Measurements from ENCODE around the gene C15orf39. TPM values are rescaled to one million over a fixed set of nuclear protein-coding genes. Genes with fewer than 3 reads are reported as not detected.
A peak's percentile ranks its signal among the peaks of the same experiment; 100 is the strongest.

Gene C15orf39
- total RNA-seq, 1 experiment from 2014 or later: 13.3 TPM

DNA sequence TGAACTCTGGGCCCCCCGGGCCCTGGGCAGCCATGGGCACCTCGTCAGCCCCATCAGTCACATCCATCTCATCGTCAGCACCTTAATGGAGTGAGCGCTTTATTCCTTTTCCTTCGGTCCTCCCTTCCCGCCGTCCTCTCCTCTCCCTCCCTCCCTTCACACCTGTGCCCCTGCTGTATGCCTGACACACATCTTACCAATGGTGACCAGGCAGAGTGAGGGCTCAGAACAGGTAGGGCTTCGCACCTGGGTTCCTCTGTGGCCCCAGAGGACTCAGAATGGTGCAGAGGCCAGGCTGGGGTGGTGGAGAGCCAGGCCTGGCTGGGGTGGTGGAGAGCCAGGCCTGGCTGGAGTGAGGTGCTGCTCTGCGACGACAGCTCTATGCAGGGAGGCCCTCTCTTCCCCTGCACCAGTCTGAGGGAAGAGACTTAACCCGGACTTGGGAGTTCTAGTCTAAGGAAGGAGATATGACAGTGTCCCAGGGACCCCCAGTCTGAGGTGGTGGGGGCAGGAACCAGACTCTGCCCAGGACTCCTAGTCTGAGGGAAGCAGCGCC lies 11.6 kb downstream of the C15orf39 start:
- DNase-seq (ENCODE audit: unreplicated experiment): no peak
- no peaks in the 10 kb centered on the region for H3K27me3 Mint-ChIP-seq (ENCODE audit: insufficient read depth, unreplicated experiment)
- CTCF ChIA-PET: interaction anchor here (0.6 kb wide), 1 partner anchor 146 kb away, joined by 3 read pairs; no protein-coding TSS in a partner anchor
- intact Hi-C loops (cut with micrococcal nuclease): no loop called here
- H3K4me3 Mint-ChIP-seq (ENCODE audit: unreplicated experiment): no peak overlapping the region
- no peaks in the 10 kb centered on the region for H3K9me3 Mint-ChIP-seq (ENCODE audit: unreplicated experiment)
- TF ChIP-seq, protein P1, sequence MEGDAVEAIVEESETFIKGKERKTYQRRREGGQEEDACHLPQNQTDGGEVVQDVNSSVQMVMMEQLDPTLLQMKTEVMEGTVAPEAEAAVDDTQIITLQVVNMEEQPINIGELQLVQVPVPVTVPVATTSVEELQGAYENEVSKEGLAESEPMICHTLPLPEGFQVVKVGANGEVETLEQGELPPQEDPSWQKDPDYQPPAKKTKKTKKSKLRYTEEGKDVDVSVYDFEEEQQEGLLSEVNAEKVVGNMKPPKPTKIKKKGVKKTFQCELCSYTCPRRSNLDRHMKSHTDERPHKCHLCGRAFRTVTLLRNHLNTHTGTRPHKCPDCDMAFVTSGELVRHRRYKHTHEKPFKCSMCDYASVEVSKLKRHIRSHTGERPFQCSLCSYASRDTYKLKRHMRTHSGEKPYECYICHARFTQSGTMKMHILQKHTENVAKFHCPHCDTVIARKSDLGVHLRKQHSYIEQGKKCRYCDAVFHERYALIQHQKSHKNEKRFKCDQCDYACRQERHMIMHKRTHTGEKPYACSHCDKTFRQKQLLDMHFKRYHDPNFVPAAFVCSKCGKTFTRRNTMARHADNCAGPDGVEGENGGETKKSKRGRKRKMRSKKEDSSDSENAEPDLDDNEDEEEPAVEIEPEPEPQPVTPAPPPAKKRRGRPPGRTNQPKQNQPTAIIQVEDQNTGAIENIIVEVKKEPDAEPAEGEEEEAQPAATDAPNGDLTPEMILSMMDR (IDR thresholded peaks at IDR 0.05; ENCODE audit: unreplicated experiment): no peak
- no peaks in the 10 kb centered on the region for H3K4me1 Mint-ChIP-seq (ENCODE audit: insufficient read depth, unreplicated experiment)
- POLR2A ChIA-PET: interaction anchor here (1.0 kb wide), 1 partner anchor 17 kb away, joined by 3 read pairs; no protein-coding TSS in a partner anchor
- peaks cover 27% of the 10 kb centered on the region for H3K36me3 Mint-ChIP-seq (ENCODE audit: insufficient read depth, unreplicated experiment)
- H3K27ac Mint-ChIP-seq (ENCODE audit: low read depth, unreplicated experiment): no peak overlapping the region
- no TSS peak for BruUV-seq (replicated peaks)

DNA sequence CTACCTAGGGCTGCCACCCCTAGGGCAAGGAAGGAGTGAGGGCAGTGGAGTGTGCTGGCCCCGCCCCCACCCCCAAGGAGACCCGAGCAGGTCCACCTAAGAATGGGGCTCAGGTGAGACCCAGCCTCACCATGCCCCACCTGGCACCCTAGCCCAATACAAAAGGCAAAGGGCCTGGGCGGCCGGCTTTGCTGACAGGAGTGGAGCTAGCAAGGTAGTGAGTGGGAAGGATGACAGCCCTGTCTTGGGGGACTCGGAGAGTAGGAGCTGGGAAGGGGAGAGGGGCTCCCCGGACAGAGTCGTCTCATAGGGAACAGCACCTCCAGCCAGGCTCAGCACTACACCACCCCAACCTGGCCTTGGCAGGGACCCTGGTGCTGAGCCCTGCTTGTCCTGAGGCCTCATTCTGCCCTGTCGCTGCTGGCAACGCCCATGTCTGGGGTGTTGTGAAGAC lies 12.1 kb downstream of the C15orf39 start:
- BruUV-seq (replicated peaks): no TSS peak
- Mint-ChIP-seq H3K27ac (ENCODE audit: low read depth, unreplicated experiment) (no peak overlapping the region), H3K9me3 (ENCODE audit: unreplicated experiment) (no peaks in the 10 kb centered on the region), H3K4me1 (ENCODE audit: insufficient read depth, unreplicated experiment) (no peaks in the 10 kb centered on the region), H3K36me3 (ENCODE audit: insufficient read depth, unreplicated experiment) (peaks cover 22% of the 10 kb centered on the region), H3K27me3 (ENCODE audit: insufficient read depth, unreplicated experiment) (no peaks in the 10 kb centered on the region), H3K4me3 (ENCODE audit: unreplicated experiment) (no peak overlapping the region)
- intact Hi-C loops (cut with micrococcal nuclease): no loop called here
- ChIA-PET CTCF (interaction anchor here (1.2 kb wide), 1 partner anchor 10 kb away, joined by 4 read pairs; no protein-coding TSS in a partner anchor), POLR2A (interaction anchor here (0.7 to 1.1 kb wide), 2 partner anchors 9 to 228 kb away, joined by 3 read pairs; no protein-coding TSS in a partner anchor)
- TF ChIP-seq, protein P1 (IDR thresholded peaks at IDR 0.05; ENCODE audit: unreplicated experiment): no peak
- no peak for DNase-seq (ENCODE audit: unreplicated experiment)

DNA sequence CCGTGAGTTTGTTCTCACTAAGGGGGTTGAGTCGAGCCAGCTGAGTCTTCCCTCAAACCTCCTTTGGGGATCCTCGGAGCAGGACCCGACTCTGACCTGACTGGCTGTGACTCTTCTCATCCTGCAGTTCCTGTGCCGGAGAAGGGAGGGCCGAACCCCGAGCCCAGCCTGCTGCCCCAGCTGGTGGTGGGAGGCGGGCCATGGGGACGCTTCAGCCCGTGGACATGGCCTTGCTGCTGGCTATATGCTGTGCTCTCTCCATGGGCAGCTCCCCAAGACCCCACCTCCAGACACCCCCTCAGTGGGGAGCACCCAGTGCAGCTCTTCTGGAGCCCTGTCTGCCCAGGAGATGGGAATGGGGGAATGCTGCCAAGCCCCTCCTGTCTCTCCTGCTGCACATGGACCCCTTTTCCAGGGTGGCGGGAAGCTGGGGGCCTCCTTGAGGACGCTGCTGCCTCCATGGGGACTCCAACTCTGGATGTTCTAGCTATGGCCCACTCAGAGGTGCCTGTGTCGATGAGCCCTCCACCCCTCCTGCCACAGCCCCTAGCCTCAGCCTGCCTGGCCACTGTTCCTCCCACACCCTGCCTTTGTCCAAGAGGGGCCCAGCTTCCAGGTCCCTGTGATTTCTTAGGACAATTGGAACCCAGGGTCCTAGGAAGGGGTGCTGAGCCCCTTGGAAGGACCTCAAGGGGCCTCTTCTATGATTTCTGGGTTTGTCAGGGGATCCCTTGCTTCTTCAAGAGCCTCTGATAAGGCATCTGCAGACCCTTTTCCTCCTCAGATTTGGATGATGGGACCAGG lies 12.8 kb downstream of the C15orf39 start:
- Mint-ChIP-seq H3K4me3 (ENCODE audit: unreplicated experiment) (no peak overlapping the region), H3K4me1 (ENCODE audit: insufficient read depth, unreplicated experiment) (no peaks in the 10 kb centered on the region), H3K27me3 (ENCODE audit: insufficient read depth, unreplicated experiment) (no peaks in the 10 kb centered on the region), H3K9me3 (ENCODE audit: unreplicated experiment) (no peaks in the 10 kb centered on the region), H3K36me3 (ENCODE audit: insufficient read depth, unreplicated experiment) (peaks cover 18% of the 10 kb centered on the region), H3K27ac (ENCODE audit: low read depth, unreplicated experiment) (no peak overlapping the region)
- POLR2A ChIA-PET: interaction anchor here (0.7 to 1.1 kb wide), 2 partner anchors 10 to 229 kb away, joined by 3 read pairs; no protein-coding TSS in a partner anchor
- DNase-seq (ENCODE audit: unreplicated experiment): no peak
- intact Hi-C loops (cut with micrococcal nuclease): no loop called here
- TF ChIP-seq, protein P1 (IDR thresholded peaks at IDR 0.05; ENCODE audit: unreplicated experiment): no peak
- TSS peak; percentile 2 for BruUV-seq (replicated peaks)
- CTCF ChIA-PET: interaction anchor here (1.2 to 2.6 kb wide), 3 partner anchors 8 to 185 kb away, joined by 4 to 7 read pairs (median 6); no protein-coding TSS in a partner anchor

Measured in MCF 10A (cell line).